ENCODE results near the gene PRSS35.
A peak's percentile ranks its signal among the peaks of the same experiment; 100 is the strongest.
"Not testable (repeated sequence)": the region's sequence is repeated elsewhere in the genome, so short reads cannot be mapped to it uniquely, and the experiment has no call there.

The PRSS35 gene

GRCh38 chr6:83511901-83512681, at the start of gene PRSS35:
Gene PRSS35 (plus strand): TSS chr6:83512534. CDS start chr6:83523442, 10,908 bp downstream.
- DNase-seq, result peak; percentile 27 to 35

GRCh38 chr6:83463886-83464285, 48.4 kb upstream of the PRSS35 start:
- no peak for DNase-seq

DNA sequence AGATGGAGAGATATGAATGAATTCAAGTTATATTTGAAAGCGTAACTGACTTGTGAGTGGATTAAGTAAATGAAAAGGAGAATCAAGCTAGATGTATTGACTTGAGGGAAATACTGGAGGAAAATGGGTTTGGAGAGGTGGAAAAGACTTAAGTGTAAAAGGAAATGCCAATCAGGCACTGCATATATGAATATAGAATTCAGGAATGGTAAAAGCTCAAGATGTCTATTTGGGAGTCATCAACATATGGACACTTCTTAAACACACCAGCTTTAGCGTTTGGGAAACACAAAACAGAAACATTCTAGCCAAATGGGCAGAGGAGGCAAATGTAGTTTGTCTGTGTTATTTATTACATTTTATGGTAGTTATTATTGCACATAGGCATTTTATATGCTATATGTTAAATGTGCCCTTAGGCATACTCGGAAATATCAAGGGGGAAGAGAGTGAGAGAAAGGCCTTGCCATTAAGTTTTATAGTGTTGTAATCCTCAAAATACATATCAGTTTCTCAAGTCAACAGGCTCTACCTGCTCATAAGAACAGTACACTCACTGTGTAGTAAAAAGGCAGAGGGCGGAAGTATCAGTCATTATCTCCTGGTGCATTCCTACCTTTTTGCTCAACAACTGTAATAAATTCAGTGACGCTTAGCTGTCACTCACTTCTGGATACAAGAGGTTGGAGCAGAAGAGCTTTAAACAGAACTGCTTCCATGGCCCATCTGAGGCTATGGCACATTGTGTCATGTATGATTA, 47.8 kb upstream of the PRSS35 start:
- DNase-seq, result no peak

GRCh38 chr6:83466328-83466727, 46.0 kb upstream of the PRSS35 start:
- DNase-seq, result no peak

- no peak for DNase-seq
Measured at GRCh38 chr6:83467620-83468036, 44.7 kb upstream of the PRSS35 start.

GRCh38 chr6:83470001-83470400, 42.3 kb upstream of the PRSS35 start:
- no peak for DNase-seq

DNA sequence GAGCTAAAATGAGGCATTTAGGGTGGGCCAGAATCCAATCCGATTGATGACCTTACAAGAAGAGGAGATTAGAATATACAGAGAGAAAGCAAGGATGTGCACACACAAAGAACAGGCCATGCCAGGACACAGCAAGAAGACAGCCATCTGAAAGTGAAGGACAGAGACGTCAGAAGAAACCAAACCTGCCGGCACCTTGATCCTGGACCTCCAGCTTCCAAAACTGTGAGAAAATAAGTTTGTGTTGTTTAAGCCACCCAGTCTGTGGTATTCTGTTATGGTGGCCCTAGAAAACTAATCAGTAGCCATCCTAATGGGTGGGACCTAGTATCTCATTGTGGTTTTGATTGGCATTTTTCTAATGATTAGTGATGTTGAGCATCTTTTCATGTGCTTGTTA, 41.7 kb upstream of the PRSS35 start:
- no peak for DNase-seq

DNA sequence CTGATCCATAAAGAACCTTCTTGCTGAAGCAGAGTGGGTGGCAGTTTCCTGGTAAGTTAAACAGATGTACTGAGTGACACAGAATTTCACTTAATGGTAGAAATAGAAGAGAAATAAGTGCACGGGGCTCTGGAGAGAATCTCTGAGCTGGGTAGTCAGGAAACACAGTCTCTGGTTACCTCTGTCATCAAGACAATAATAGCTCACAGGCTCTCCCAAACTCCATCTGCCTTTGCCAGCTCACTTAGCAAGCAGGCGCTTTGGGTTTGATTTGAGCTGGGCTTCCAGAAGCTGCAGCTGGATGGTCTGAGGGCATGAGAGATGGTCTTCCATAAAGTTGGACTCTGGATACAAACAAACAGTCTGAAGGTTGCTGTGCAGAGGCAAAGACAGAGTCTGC, 39.6 kb upstream of the PRSS35 start:
- no peak for DNase-seq

- no peak for DNase-seq
Measured at GRCh38 chr6:83474309-83474708, 38.0 kb upstream of the PRSS35 start.

GRCh38 chr6:83476971-83477370, 35.4 kb upstream of the PRSS35 start:
- no peak for DNase-seq

DNA sequence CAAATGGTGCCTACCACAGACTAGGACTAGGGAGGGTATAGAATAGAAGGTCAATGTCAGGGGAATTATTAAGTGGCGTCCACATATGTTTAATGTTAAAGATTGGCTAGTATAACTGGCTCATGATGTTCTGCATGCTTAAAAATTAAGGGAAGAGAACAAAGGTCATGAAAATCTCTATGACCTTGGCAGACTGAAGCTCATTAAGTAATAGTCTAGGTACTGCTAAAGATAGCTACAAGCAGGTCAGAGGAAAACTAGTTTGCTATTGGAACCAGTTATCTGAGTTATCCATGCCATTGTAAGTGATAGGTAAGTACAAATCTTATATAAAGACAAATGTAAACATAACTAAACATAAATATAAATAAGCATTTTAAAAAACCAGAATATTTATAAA, 32.9 kb upstream of the PRSS35 start:
- no peak for DNase-seq

DNA sequence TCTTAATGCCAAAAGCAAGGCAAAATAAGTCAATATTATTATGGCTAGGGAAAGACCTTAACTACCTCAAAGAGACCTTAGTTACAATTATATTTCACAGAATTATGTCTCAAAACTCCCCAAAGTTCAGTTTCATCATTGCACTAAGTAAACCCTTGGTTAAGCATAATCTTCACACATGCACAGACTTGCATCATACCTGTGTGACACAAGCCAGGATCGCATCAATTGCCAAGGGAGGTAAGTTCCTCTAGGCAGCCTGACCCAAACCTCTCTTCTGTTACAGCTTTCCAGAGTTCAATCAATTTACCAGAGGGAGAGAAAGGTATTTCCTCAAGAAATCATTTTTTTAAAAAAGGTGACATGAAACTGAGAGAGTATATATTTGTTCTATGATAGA, 31.9 kb upstream of the PRSS35 start:
- DNase-seq, result no peak

DNA sequence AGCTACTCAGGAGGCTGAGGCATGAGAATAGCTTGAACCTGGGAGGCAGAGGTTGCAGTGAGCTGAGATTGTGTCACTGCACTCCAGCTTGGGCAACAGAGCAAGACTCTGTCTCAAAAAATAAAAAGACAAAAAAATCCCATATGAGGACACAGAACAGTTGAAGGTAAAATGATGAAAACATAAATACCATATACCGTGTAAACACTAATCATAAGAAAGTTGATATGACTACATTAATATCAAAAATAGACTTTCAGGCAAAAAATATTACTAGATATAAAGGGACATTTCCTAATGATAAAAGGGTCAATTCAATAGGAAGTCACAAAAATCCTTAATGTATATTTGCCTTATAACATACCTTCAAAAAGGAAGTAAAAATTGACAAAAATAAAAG, 30.4 kb upstream of the PRSS35 start:
- DNase-seq, result not testable (repeated sequence)

DNA sequence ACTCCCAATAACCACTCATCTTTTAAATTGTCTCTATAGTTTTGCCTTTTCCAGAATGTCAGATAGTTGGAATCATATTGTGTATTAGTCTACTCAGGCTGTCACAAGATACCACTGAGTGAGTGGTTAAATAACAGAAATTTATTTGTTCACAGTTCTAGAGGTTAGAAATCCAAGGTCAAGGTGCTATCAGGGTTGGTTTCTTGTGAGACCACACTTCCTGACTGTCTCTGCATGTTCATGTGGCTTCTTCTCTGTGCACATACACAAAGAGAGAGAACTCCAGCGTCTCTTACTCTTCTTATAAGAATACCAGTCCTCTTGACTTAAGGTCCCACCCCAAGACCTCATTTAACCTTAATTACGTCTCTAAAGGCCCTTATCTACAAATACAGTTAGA, 23.9 kb upstream of the PRSS35 start:
- no peak for DNase-seq

GRCh38 chr6:83488861-83489260, 23.5 kb upstream of the PRSS35 start:
- no peak for DNase-seq

GRCh38 chr6:83490217-83490807, 22.0 kb upstream of the PRSS35 start:
- no peak for DNase-seq

- DNase-seq, result no peak
Measured at GRCh38 chr6:83505356-83505755, 7.0 kb upstream of the PRSS35 start.

- no peak for DNase-seq
Measured at GRCh38 chr6:83509441-83509840, 2.9 kb upstream of the PRSS35 start.

DNA sequence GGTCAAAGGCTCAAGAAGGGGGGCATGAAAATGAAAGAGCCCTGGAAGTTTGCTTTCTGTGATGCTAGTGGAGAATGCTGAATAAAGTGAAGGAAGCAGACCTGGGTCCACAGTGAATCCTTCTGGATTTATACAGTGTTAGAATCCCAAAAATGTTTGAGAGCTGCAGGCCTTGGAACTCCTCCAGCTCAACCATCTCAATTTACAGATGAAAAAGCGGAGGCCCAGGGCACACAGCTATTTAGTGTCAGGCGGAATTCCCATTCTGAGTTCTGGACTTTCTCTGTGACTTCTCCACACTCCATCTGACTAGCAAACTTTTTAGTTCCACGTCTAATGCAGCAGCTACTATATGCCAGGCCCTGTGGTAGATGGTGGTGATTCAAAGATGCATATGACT, 1.5 kb upstream of the PRSS35 start:
- DNase-seq, result no peak

- DNase-seq, result no peak
Measured at GRCh38 chr6:83511266-83511665, 1.1 kb upstream of the PRSS35 start.

- DNase-seq, result no peak
Measured at GRCh38 chr6:83514466-83514865, 2.1 kb downstream of the PRSS35 start.

- DNase-seq, result no peak
Measured at GRCh38 chr6:83514866-83515466, 2.6 kb downstream of the PRSS35 start.

GRCh38 chr6:83517500-83517899, 5.2 kb downstream of the PRSS35 start:
- DNase-seq, result no peak

Data from activated T-cell treated with anti-CD3 and anti-CD28 coated beads, Interleukin-2, amount 50 U/mL, for 48 hours (primary cell).